Fibroblast of lung (primary cell): ENCODE results near the gene RSPH1. TPM values are rescaled to one million over a fixed set of nuclear protein-coding genes. Genes with fewer than 3 reads are reported as not detected.
A peak's percentile ranks its signal among the peaks of the same experiment; 100 is the strongest.

ENCODE experiments used
- DNase-seq, 2 donors: peaks; one replicate each; pipeline versions ENCODE4 v3.0.0 to v3.0.0-alpha.2; 2010; ENCODE audit warnings: low read depth in 2 of 2
- H2AFZ ChIP-seq: 2 replicates; pipeline ENCODE4 v1.5.1; 2012; ENCODE audit warnings: low read length, control low read depth, inconsistent platforms
- H3K27ac ChIP-seq: 2 replicates; pipeline ENCODE4 v1.5.1; 2011; ENCODE audit warnings: low read length, control low read depth; ENCODE audit not compliant: insufficient read depth
- H3K27me3 ChIP-seq: 2 replicates; pipeline ENCODE4 v1.5.1; 2011; ENCODE audit warnings: mild to moderate bottlenecking, low read length; ENCODE audit not compliant: control insufficient read depth, insufficient read depth
- H3K36me3 ChIP-seq: 2 replicates; pipeline ENCODE4 v1.5.1; 2011; ENCODE audit warnings: low read length; ENCODE audit not compliant: control insufficient read depth, insufficient read depth
- H3K4me1 ChIP-seq: 2 replicates; pipeline ENCODE4 v1.5.1; 2011; ENCODE audit warnings: low read length; ENCODE audit not compliant: control insufficient read depth, insufficient read depth; ENCODE audit errors: extremely low read depth
- H3K4me2 ChIP-seq: 2 replicates; pipeline ENCODE4 v1.5.1; 2011; ENCODE audit warnings: low read length, control low read depth; ENCODE audit not compliant: insufficient read depth; ENCODE audit errors: extremely low read depth
- H3K4me3 ChIP-seq, 4 experiments: fragments of 200-600 bp in 1 of 4; sonication (generic) in 1 of 4; replicated peaks in 1 of 4; 2 replicates each; pipeline ENCODE4 v1.5.1; 2011 to 2016; ENCODE audit warnings: low read length in 4 of 4, low read depth in 3 of 4, mild to moderate bottlenecking in 3 of 4, control low read depth in 2 of 4, inconsistent platforms in 1 of 4, mixed read lengths in 1 of 4; ENCODE audit not compliant: insufficient read depth in 1 of 4; ENCODE audit errors: control extremely low read depth in 1 of 4
- H3K79me2 ChIP-seq: 2 replicates; pipeline ENCODE4 v1.5.1; 2012; ENCODE audit warnings: mild to moderate bottlenecking, low read length, inconsistent platforms; ENCODE audit not compliant: control insufficient read depth, insufficient read depth
- H3K9ac ChIP-seq: 2 replicates; pipeline ENCODE4 v1.5.1; 2011; ENCODE audit warnings: mild to moderate bottlenecking, low read length, control low read depth; ENCODE audit not compliant: insufficient read depth
- H3K9me3 ChIP-seq: 2 replicates; pipeline ENCODE4 v1.5.1; 2012; ENCODE audit warnings: low read depth, low read length; ENCODE audit not compliant: control insufficient read depth, insufficient read depth
- H4K20me1 ChIP-seq: 2 replicates; pipeline ENCODE4 v1.5.1; 2011; ENCODE audit warnings: low read length; ENCODE audit not compliant: control insufficient read depth, insufficient read depth; ENCODE audit errors: extremely low read depth
- CTCF ChIP-seq, 2 donors: IDR thresholded peaks in 1 of 2; conservative IDR thresholded peaks in 1 of 2; 1 replicate in 1 of 2; 2 replicates in 1 of 2; pipeline ENCODE4 v1.5.1; 2011 to 2012; ENCODE audit warnings: low read length in 2 of 2, control low read depth in 1 of 2, inconsistent platforms in 1 of 2, low read depth in 1 of 2, mild to moderate bottlenecking in 1 of 2
- EZH2 ChIP-seq: IDR thresholded peaks from 2 replicates; pipeline ENCODE4 v1.5.1; 2012; ENCODE audit warnings: low read length, control low read depth, mild to moderate bottlenecking; ENCODE audit errors: missing control alignments
- polyA plus RNA-seq, 2 donors: library from polyadenylated mRNA; depleted of rRNA in 1 of 2; stranded (reverse) in 1 of 2; unstranded in 1 of 2; fragments of >200 nt; gene quantifications; 2 replicates each; pipeline ENCODE4 v1.2.1, GENCODE V29; 2011 to 2012; ENCODE audit warnings: missing spikeins in 1 of 2
- total RNA-seq: library from RNA; depleted of rRNA; stranded (reverse); fragments of >200 nt; gene quantifications from 2 replicates; pipeline ENCODE4 v1.2.1, GENCODE V29; 2014

Gene RSPH1
- total and polyA plus RNA-seq, 2 donors (not counting 1 experiment from before 2014, with no cell fraction given): not detected

- H3K79me2 ChIP-seq: no peaks in the 10 kb centered on the region
- no peak overlapping the region for H3K27ac ChIP-seq
Measured at GRCh38 chr21:42468491-42469131, 27.4 kb downstream of the RSPH1 start.

GRCh38 chr21:42467140-42467983 lies 28.7 kb downstream of the RSPH1 start:
- no peaks in the 10 kb centered on the region for H3K27me3 ChIP-seq
- H3K36me3 ChIP-seq: no peaks in the 10 kb centered on the region
- H3K79me2 ChIP-seq: no peaks in the 10 kb centered on the region
- H3K27ac ChIP-seq: no peak overlapping the region
- no peak overlapping the region for H3K9ac ChIP-seq
- TF ChIP-seq EZH2 (no peak), CTCF (conservative IDR thresholded peaks at IDR 0.05 in 1 of 2, IDR thresholded peaks at IDR 0.05 in 1 of 2; ENCODE audit: low read depth in 1 of 2, low read length in 2 of 2) (peak; percentile 17 to 25)
- H3K4me3 ChIP-seq: no peak overlapping the region
- no peaks in the 10 kb centered on the region for H3K4me1 ChIP-seq
- H3K4me2 ChIP-seq: no peak overlapping the region
- H4K20me1 ChIP-seq: no peaks in the 10 kb centered on the region
- DNase-seq: peak; percentile 32 to 52
- H2AFZ ChIP-seq: no peak overlapping the region
- no peaks in the 10 kb centered on the region for H3K9me3 ChIP-seq

More at GRCh38 chr21:42468491-42469131, 27.4 kb downstream of the RSPH1 start:
- Histone ChIP-seq H4K20me1 (no peaks in the 10 kb centered on the region), H2AFZ (no peak overlapping the region), H3K36me3 (no peaks in the 10 kb centered on the region), H3K9me3 (no peaks in the 10 kb centered on the region), H3K4me2 (no peak overlapping the region), H3K27me3 (no peaks in the 10 kb centered on the region), H3K9ac (no peak overlapping the region), H3K4me3 (no peak overlapping the region), H3K4me1 (no peaks in the 10 kb centered on the region)
- TF ChIP-seq EZH2: no peak
- no peak for TF ChIP-seq CTCF (conservative IDR thresholded peaks at IDR 0.05 in 1 of 2, IDR thresholded peaks at IDR 0.05 in 1 of 2; ENCODE audit: low read depth in 1 of 2, low read length in 2 of 2)
- DNase-seq: peak in 1 of 2 donors; percentile 8

GRCh38 chr21:42466700-42467099 lies 29.3 kb downstream of the RSPH1 start:
- no peaks in the 10 kb centered on the region for H3K36me3 ChIP-seq

More at GRCh38 chr21:42466700-42467099, 29.3 kb downstream of the RSPH1 start:
- Histone ChIP-seq H3K27me3 (no peaks in the 10 kb centered on the region), H3K9me3 (no peaks in the 10 kb centered on the region), H2AFZ (no peak overlapping the region), H3K9ac (no peak overlapping the region), H3K27ac (no peak overlapping the region), H3K4me1 (no peaks in the 10 kb centered on the region), H3K4me3 (no peak overlapping the region), H4K20me1 (no peaks in the 10 kb centered on the region), H3K79me2 (no peaks in the 10 kb centered on the region), H3K4me2 (no peak overlapping the region)
- TF ChIP-seq CTCF (conservative IDR thresholded peaks at IDR 0.05 in 1 of 2, IDR thresholded peaks at IDR 0.05 in 1 of 2; ENCODE audit: low read depth in 1 of 2, low read length in 2 of 2): no peak
- no peak for TF ChIP-seq EZH2
- no peak for DNase-seq
